Effector memory CD4-positive, alpha-beta T cell (primary cell): ENCODE measurements around the gene RFX7.
"Not testable (repeated sequence)": the region's sequence is repeated elsewhere in the genome, so short reads cannot be mapped to it uniquely, and the experiment has no call there.

Experiments
- DNase-seq, 3 donors: peaks; one replicate each; pipeline ENCODE4 v3.0.0-alpha.2; 2020
- H3K27ac ChIP-seq: 2 replicates; pipeline ENCODE4 v1.7.0; 2013; ENCODE audit warnings: mild to moderate bottlenecking, low read length, moderate library complexity; ENCODE audit not compliant: insufficient read depth, poor library complexity, severe bottlenecking
- H3K27me3 ChIP-seq: replicated peaks from 2 replicates; pipeline ENCODE4 v1.7.0; 2013; ENCODE audit warnings: mild to moderate bottlenecking, low read length; ENCODE audit not compliant: insufficient read depth, control insufficient read depth, poor library complexity, severe bottlenecking
- H3K36me3 ChIP-seq: 2 replicates; pipeline ENCODE4 v1.7.0; 2013; ENCODE audit warnings: mild to moderate bottlenecking, low read length, moderate library complexity; ENCODE audit not compliant: control insufficient read depth, insufficient read depth
- H3K4me1 ChIP-seq: 2 replicates; pipeline ENCODE4 v1.7.0; 2013; ENCODE audit warnings: low read length, mild to moderate bottlenecking; ENCODE audit not compliant: control insufficient read depth, insufficient read depth, poor library complexity, severe bottlenecking
- H3K4me3 ChIP-seq: 2 replicates; pipeline ENCODE4 v1.7.0; 2013; ENCODE audit warnings: low read length, low read depth, mild to moderate bottlenecking; ENCODE audit not compliant: insufficient read depth, poor library complexity, severe bottlenecking
- H3K9me3 ChIP-seq: 2 replicates; pipeline ENCODE4 v1.7.0; 2013; ENCODE audit warnings: mild to moderate bottlenecking, low read length, moderate library complexity; ENCODE audit not compliant: control insufficient read depth

The RFX7 gene

GRCh38 chr15:56208641-56209155 is 35.0 kb downstream of the RFX7 start:
- Histone ChIP-seq H3K36me3 (no peaks in the 10 kb centered on the region), H3K27me3 (no peaks in the 10 kb centered on the region), H3K4me3 (no peak overlapping the region), H3K4me1 (peaks cover 10% of the 10 kb centered on the region), H3K27ac (no peak overlapping the region), H3K9me3 (no peaks in the 10 kb centered on the region)
- no peak for DNase-seq

- no peaks in the 10 kb centered on the region for H3K36me3 ChIP-seq
- H3K4me3 ChIP-seq = no peak overlapping the region
- peaks cover 10% of the 10 kb centered on the region for H3K4me1 ChIP-seq
- H3K27ac ChIP-seq = no peak overlapping the region
- DNase-seq = no peak
- H3K27me3 ChIP-seq = no peaks in the 10 kb centered on the region
- no peaks in the 10 kb centered on the region for H3K9me3 ChIP-seq
Measured at GRCh38 chr15:56208185-56208584, 35.5 kb downstream of the RFX7 start.

GRCh38 chr15:56207711-56208110 is 36.0 kb downstream of the RFX7 start:
- DNase-seq = no peak

GRCh38 chr15:56207092-56207491 is 36.6 kb downstream of the RFX7 start:
- Histone ChIP-seq H3K4me3 (no peak overlapping the region), H3K36me3 (no peaks in the 10 kb centered on the region), H3K4me1 (peaks cover 10% of the 10 kb centered on the region), H3K27ac (no peak overlapping the region), H3K27me3 (no peaks in the 10 kb centered on the region), H3K9me3 (no peaks in the 10 kb centered on the region)
- DNase-seq = no peak

More at GRCh38 chr15:56207711-56208110, 36.0 kb downstream of the RFX7 start:
- H3K4me1 ChIP-seq = peaks cover 10% of the 10 kb centered on the region
- no peak overlapping the region for H3K27ac ChIP-seq
- H3K36me3 ChIP-seq = no peaks in the 10 kb centered on the region
- H3K4me3 ChIP-seq = no peak overlapping the region
- no peaks in the 10 kb centered on the region for H3K9me3 ChIP-seq
- no peaks in the 10 kb centered on the region for H3K27me3 ChIP-seq

GRCh38 chr15:56205061-56205876 is 38.4 kb downstream of the RFX7 start:
- no peaks in the 10 kb centered on the region for H3K27me3 ChIP-seq
- no peak overlapping the region for H3K4me3 ChIP-seq
- no peak for DNase-seq
- H3K36me3 ChIP-seq = no peaks in the 10 kb centered on the region
- H3K4me1 ChIP-seq = peaks cover 10% of the 10 kb centered on the region
- H3K9me3 ChIP-seq = no peaks in the 10 kb centered on the region
- no peak overlapping the region for H3K27ac ChIP-seq

GRCh38 chr15:56203312-56203922 is 40.3 kb downstream of the RFX7 start:
- not testable (repeated sequence) for H3K4me3 ChIP-seq, H3K36me3 ChIP-seq, H3K9me3 ChIP-seq, H3K27me3 ChIP-seq, H3K27ac ChIP-seq, DNase-seq, H3K4me1 ChIP-seq

GRCh38 chr15:56202701-56203100 is 41.0 kb downstream of the RFX7 start:
- Histone ChIP-seq H3K4me1 (no peaks in the 10 kb centered on the region), H3K27me3 (no peaks in the 10 kb centered on the region), H3K9me3 (no peaks in the 10 kb centered on the region), H3K27ac (no peak overlapping the region), H3K36me3 (no peaks in the 10 kb centered on the region), H3K4me3 (no peak overlapping the region)
- DNase-seq = no peak

GRCh38 chr15:56199038-56199437 is 44.6 kb downstream of the RFX7 start:
- H3K9me3 ChIP-seq = no peaks in the 10 kb centered on the region
- no peak overlapping the region for H3K4me3 ChIP-seq
- no peaks in the 10 kb centered on the region for H3K4me1 ChIP-seq
- H3K27me3 ChIP-seq = no peaks in the 10 kb centered on the region
- no peak for DNase-seq
- H3K27ac ChIP-seq = no peak overlapping the region
- H3K36me3 ChIP-seq = no peaks in the 10 kb centered on the region

GRCh38 chr15:56194035-56194434 is 49.6 kb downstream of the RFX7 start:
- peaks cover 5% of the 10 kb centered on the region for H3K36me3 ChIP-seq
- H3K4me3 ChIP-seq = no peak overlapping the region
- H3K4me1 ChIP-seq = no peaks in the 10 kb centered on the region
- H3K9me3 ChIP-seq = no peaks in the 10 kb centered on the region
- DNase-seq = no peak
- H3K27me3 ChIP-seq = no peaks in the 10 kb centered on the region
- no peak overlapping the region for H3K27ac ChIP-seq
